ENCODE data around the gene WDPCP.
"Not testable (repeated sequence)": the region's sequence is repeated elsewhere in the genome, so short reads cannot be mapped to it uniquely, and the experiment has no call there.

Gene WDPCP

GRCh38 chr2:63588385-63589147, at the start of gene WDPCP, which contains the start of gene MDH1:
WDPCP (minus strand) TSS chr2:63588477; CDS start chr2:63588271, 206 bp downstream.
MDH1 (plus strand) TSS chr2:63588963; CDS start chr2:63589044, 81 bp downstream.
- peak; percentile 98 for DNase-seq

GRCh38 chr2:63632382-63632781, 44.1 kb upstream of the WDPCP start:
- no peak for DNase-seq

GRCh38 chr2:63631501-63631900, 43.2 kb upstream of the WDPCP start:
- no peak for DNase-seq

GRCh38 chr2:63628403-63628942, 40.2 kb upstream of the WDPCP start:
- DNase-seq, result no peak

- no peak for DNase-seq
These were observed 39.6 kb upstream of the WDPCP start for GRCh38 chr2:63627866-63628265.

GRCh38 chr2:63623763-63624162, 35.5 kb upstream of the WDPCP start:
- DNase-seq, result not testable (repeated sequence)

- no peak for DNase-seq
These were observed 34.5 kb upstream of the WDPCP start for GRCh38 chr2:63622751-63623150.

GRCh38 chr2:63619328-63619727, 31.1 kb upstream of the WDPCP start:
- no peak for DNase-seq

GRCh38 chr2:63617366-63617765, 29.1 kb upstream of the WDPCP start:
- DNase-seq, result no peak

GRCh38 chr2:63614983-63615945, 27.0 kb upstream of the WDPCP start:
- DNase-seq, result no peak

GRCh38 chr2:63614448-63614968, 26.2 kb upstream of the WDPCP start:
- no peak for DNase-seq

- DNase-seq, result no peak
These were observed 25.2 kb upstream of the WDPCP start for GRCh38 chr2:63613391-63613901.

GRCh38 chr2:63610525-63610924, 22.2 kb upstream of the WDPCP start:
- no peak for DNase-seq

- not testable (repeated sequence) for DNase-seq
These were observed 20.6 kb upstream of the WDPCP start for GRCh38 chr2:63608865-63609264.

- no peak for DNase-seq
These were observed 16.4 kb upstream of the WDPCP start for GRCh38 chr2:63604666-63605065.

- no peak for DNase-seq
These were observed 12.7 kb upstream of the WDPCP start for GRCh38 chr2:63600881-63601460.

- DNase-seq, result no peak
These were observed 10.7 kb upstream of the WDPCP start for GRCh38 chr2:63598981-63599380.

- no peak for DNase-seq
These were observed 8.2 kb upstream of the WDPCP start for GRCh38 chr2:63596401-63596883.

GRCh38 chr2:63594660-63595059, 6.4 kb upstream of the WDPCP start:
- no peak for DNase-seq

- no peak for DNase-seq
These were observed 3.4 kb upstream of the WDPCP start for GRCh38 chr2:63591566-63592175.

- no peak for DNase-seq
These were observed 2.5 kb upstream of the WDPCP start for GRCh38 chr2:63590626-63591408.
